D721Med (cell line): ENCODE results near the gene LRRC14B.

Source experiments
- DNase-seq: peaks from one replicate; pipeline ENCODE4 v3.0.0; 2011; ENCODE audit warnings: low spot score; ENCODE audit not compliant: insufficient read length
- FAIRE-seq: peaks from 2 replicates; lab custom pipeline; 2011; peaks lifted over from hg19 to GRCh38; lab: Jason Lieb, UNC
- CTCF ChIP-seq: IDR thresholded peaks from 2 replicates; pipeline ENCODE4 v1.5.1; 2012; ENCODE audit warnings: mild to moderate bottlenecking, control low read depth; ENCODE audit not compliant: insufficient read depth; ENCODE audit errors: missing control alignments

The LRRC14B gene

GRCh38 chr5:198516-199196, 7.4 kb downstream of the LRRC14B start:
- TF ChIP-seq CTCF, result no peak
- DNase-seq, result no peak
- no peak for FAIRE-seq

- FAIRE-seq (no peak), DNase-seq (no peak)
- TF ChIP-seq CTCF, result no peak
Measured at GRCh38 chr5:199197-199949, 8.1 kb downstream of the LRRC14B start.

GRCh38 chr5:199950-200645, 8.8 kb downstream of the LRRC14B start:
- TF ChIP-seq CTCF, result no peak
- FAIRE-seq (no peak), DNase-seq (no peak)

- DNase-seq (peak; percentile 10), FAIRE-seq (no peak)
- TF ChIP-seq CTCF, result no peak
Measured at GRCh38 chr5:200985-201384, 9.7 kb downstream of the LRRC14B start.

- FAIRE-seq (no peak), DNase-seq (no peak)
- TF ChIP-seq CTCF, result no peak
Measured at GRCh38 chr5:201672-202071, 10.4 kb downstream of the LRRC14B start.

- no peak for FAIRE-seq
- no peak for TF ChIP-seq CTCF
- DNase-seq, result no peak
Measured at GRCh38 chr5:203246-203930, 12.1 kb downstream of the LRRC14B start.
